Measurements from ENCODE around the gene CEP164. TPM values are rescaled to one million over a fixed set of nuclear protein-coding genes. Genes with fewer than 3 reads are reported as not detected.

Gene CEP164
- total RNA-seq, 1 experiment from 2014 or later, result 22.2 TPM

DNA sequence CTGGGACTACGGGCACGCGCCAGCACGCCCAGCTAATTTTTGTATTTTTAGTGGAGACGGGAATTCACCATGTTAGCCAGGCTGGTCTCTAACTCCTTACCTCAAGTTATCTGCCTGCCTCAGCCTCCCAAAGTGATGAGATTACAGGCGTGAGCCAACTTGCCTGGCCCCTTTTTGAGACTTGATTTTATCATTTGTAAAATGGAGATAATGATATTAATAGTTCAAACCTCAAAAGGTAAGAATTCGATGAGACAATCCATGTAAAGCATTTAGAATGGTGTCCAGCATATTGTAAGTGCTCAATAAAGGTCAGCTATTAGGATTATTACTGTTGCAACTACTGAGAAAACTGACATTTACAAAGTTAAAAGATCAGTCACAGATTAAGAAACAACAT lies 8.9 kb upstream of the CEP164 start:
- RAD21 ChIA-PET (ENCODE audit: low non-redundant PET in 1 of 2, low total read pairs in 2 of 2, uncharacterized antibody in 2 of 2, unreplicated experiment in 2 of 2), result no interaction called here
- Histone ChIP-seq H3K4me3 (replicated peaks in 1 of 2; ENCODE audit: low read depth in 1 of 2, low read length in 2 of 2) (no peak overlapping the region), H3K4me2 (ENCODE audit: low read length) (no peak overlapping the region), H3K9ac (ENCODE audit: low read length) (no peak overlapping the region), H3K4me1 (ENCODE audit: control insufficient read depth in 1 of 2, insufficient read depth in 2 of 2, low read length in 2 of 2) (peaks cover 7 to 16% of the 10 kb centered on the region in 2 experiments; a peak in 3 of 4 replicates), H4K20me1 (ENCODE audit: insufficient read depth) (no peaks in the 10 kb centered on the region), H3K9me2 (ENCODE audit: insufficient read depth) (no peaks in the 10 kb centered on the region), H3K79me2 (ENCODE audit: insufficient read depth, low read length) (no peaks in the 10 kb centered on the region), H3K27me3 (ENCODE audit: insufficient read depth, low read length) (no peaks in the 10 kb centered on the region), H3K27ac (ENCODE audit: low read depth, low read length) (no peak overlapping the region), H2AFZ (ENCODE audit: low read depth, low read length, poor library complexity, severe bottlenecking) (no peak overlapping the region), H3K9me3 (ENCODE audit: control insufficient read depth in 1 of 2, insufficient read depth in 1 of 2, low read depth in 1 of 2, low read length in 2 of 2) (no peaks in the 10 kb centered on the region), H3K36me3 (ENCODE audit: control insufficient read depth in 1 of 2, insufficient read depth in 2 of 2, low read length in 2 of 2) (no peaks in the 10 kb centered on the region)
- TF ChIP-seq ZNF274 (IDR thresholded peaks at IDR 0.05; ENCODE audit: low read depth, low read length) (no peak), EGR1 (IDR thresholded peaks at IDR 0.05; ENCODE audit: low read depth) (no peak), POLR2AphosphoS5 (IDR thresholded peaks at IDR 0.05; ENCODE audit: low read depth, low read length) (no peak), REST (IDR thresholded peaks at IDR 0.05; ENCODE audit: low read depth) (no peak), YY1 (IDR thresholded peaks at IDR 0.05; ENCODE audit: extremely low read depth, insufficient replicate concordance, low read depth, low read length) (no peak), MAX (IDR thresholded peaks at IDR 0.05) (no peak), EZH2 (IDR thresholded peaks at IDR 0.05) (no peak), SRF (IDR thresholded peaks at IDR 0.05; ENCODE audit: low read depth) (no peak), EZH2phosphoT487 (IDR thresholded peaks at IDR 0.05; ENCODE audit: borderline replicate concordance) (no peak), TCF7L2 (IDR thresholded peaks at IDR 0.05; ENCODE audit: borderline replicate concordance, extremely low read depth, insufficient read depth, insufficient read length) (no peak), CTCF (IDR thresholded peaks at IDR 0.05 in 2 of 3, conservative IDR thresholded peaks at IDR 0.05 in 1 of 3; ENCODE audit: borderline replicate concordance in 1 of 3, insufficient read depth in 1 of 3, low read depth in 2 of 3, low read length in 2 of 3) (no peak), CEBPB (IDR thresholded peaks at IDR 0.05; ENCODE audit: low read depth) (no peak), POLR2A (IDR thresholded peaks at IDR 0.05; ENCODE audit: borderline replicate concordance, extremely low read depth, insufficient read depth, insufficient read length) (no peak), RAD21 (IDR thresholded peaks at IDR 0.05; ENCODE audit: low read depth) (no peak), ZBTB33 (IDR thresholded peaks at IDR 0.05; ENCODE audit: extremely low read depth, insufficient replicate concordance, low read length) (no peak), FOSL1 (IDR thresholded peaks at IDR 0.05; ENCODE audit: low read depth) (no peak), JUND (IDR thresholded peaks at IDR 0.05) (no peak)
- TF ChIP-seq, protein P1, sequence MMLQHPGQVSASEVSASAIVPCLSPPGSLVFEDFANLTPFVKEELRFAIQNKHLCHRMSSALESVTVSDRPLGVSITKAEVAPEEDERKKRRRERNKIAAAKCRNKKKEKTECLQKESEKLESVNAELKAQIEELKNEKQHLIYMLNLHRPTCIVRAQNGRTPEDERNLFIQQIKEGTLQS (IDR thresholded peaks at IDR 0.05), result no peak
- DNase-seq (ENCODE audit: low read depth, low spot score) (no peak), ATAC-seq (no peak)
- POLR2A ChIA-PET, result no interaction called here
- intact Hi-C loops (cut with micrococcal nuclease), result no loop called here
- CTCF ChIA-PET, result no interaction called here
- no TSS peak for BruUV-seq (replicated peaks)
